A549 (cell line): ENCODE data around the gene AHR. TPM values are rescaled to one million over a fixed set of nuclear protein-coding genes. Genes with fewer than 3 reads are reported as not detected.
"Not testable (repeated sequence)": the region's sequence is repeated elsewhere in the genome, so short reads cannot be mapped to it uniquely, and the experiment has no call there.

ENCODE experiments used
- ATAC-seq, 2 experiments: fragments of 200-7000 bp in 1 of 2; fragments of >200 bp in 1 of 2; cut with Nextera tagmentation in 1 of 2; cut with Tn5 transposase in 1 of 2; 3 replicates each; pipeline versions ENCODE4 v1.8.0 to v1.9.1; 2018 to 2020; ENCODE audit warnings: mild to moderate bottlenecking in 1 of 2, moderate library complexity in 1 of 2
- CTCF ChIA-PET: fragments of 300-600 bp; sonication (Branson Sonifier 250); formaldehyde crosslinking; extraction: SDS; loops from one replicate; lab custom pipeline; 2021; ENCODE audit warnings: antibody characterized with exemption, inconsistent platforms; lab: Yijun Ruan, JAX
- POLR2A ChIA-PET: fragments of 350-600 bp; formaldehyde crosslinking; extraction: SDS; loops from one replicate; lab custom pipeline; 2021; ENCODE audit warnings: antibody characterized with exemption, inconsistent platforms; lab: Yijun Ruan, JAX
- DNase-seq, 2 experiments: peaks; one replicate each; pipeline versions ENCODE4 v3.0.0 to v3.0.0-alpha.2; 2011 to 2016; ENCODE audit warnings: low read depth in 1 of 2, low spot score in 1 of 2
- FAIRE-seq: peaks from 2 replicates; lab custom pipeline; 2011; peaks lifted over from hg19 to GRCh38; lab: Jason Lieb, UNC
- H3K27ac ChIP-seq, 2 experiments: fragments of >200 bp; sonication (Bioruptor Twin); formaldehyde crosslinking; 3 replicates each; pipeline ENCODE4 v1.5.1; 2016 to 2017
- H3K4me1 ChIP-seq: fragments of >200 bp; sonication (Bioruptor Twin); formaldehyde crosslinking; 3 replicates; pipeline ENCODE4 v1.6.1; 2016
- H3K4me2 ChIP-seq: fragments of >200 bp; sonication (Bioruptor Twin); formaldehyde crosslinking; 3 replicates; pipeline ENCODE4 v1.6.1; 2016
- H3K4me3 ChIP-seq: fragments of >200 bp; sonication (Bioruptor Twin); formaldehyde crosslinking; 3 replicates; pipeline ENCODE4 v1.5.1; 2016
- H3K9me3 ChIP-seq: fragments of >200 bp; sonication (Bioruptor Twin); formaldehyde crosslinking; 3 replicates; pipeline ENCODE4 v1.6.1; 2016
- BHLHE40 ChIP-seq: IDR thresholded peaks from 2 replicates; pipeline ENCODE4 v1.6.1; 2012; ENCODE audit warnings: low read depth, low read length, inconsistent platforms
- CBX2 ChIP-seq: fragments of 200-600 bp; sonication (generic); IDR thresholded peaks from 2 replicates; pipeline ENCODE4 v1.6.1; 2016; ENCODE audit warnings: low read depth, mild to moderate bottlenecking, borderline replicate concordance
- CBX8 ChIP-seq: fragments of 200-600 bp; sonication (generic); IDR thresholded peaks from 2 replicates; pipeline ENCODE4 v1.6.1; 2016
- CHD2 ChIP-seq: fragments of 150-350 bp; IDR thresholded peaks from 2 replicates; pipeline ENCODE4 v1.6.1; 2014; ENCODE audit warnings: low read length; ENCODE audit not compliant: partially characterized antibody
- EHF ChIP-seq: fragments of 250-450 bp; sonication (Bioruptor Pico); IDR thresholded peaks from 2 replicates; pipeline ENCODE4 v1.5.0; 2020; ENCODE audit warnings: mild to moderate bottlenecking
- ESRRA ChIP-seq: fragments of 150-350 bp; IDR thresholded peaks from 2 replicates; pipeline ENCODE4 v1.6.1; 2014; ENCODE audit warnings: mild to moderate bottlenecking, low read length, borderline replicate concordance
- FOSL2 ChIP-seq, 2 experiments: fragments of 450-650 bp in 1 of 2; fragments of >200 bp in 1 of 2; sonication (Bioruptor Twin) in 1 of 2; formaldehyde crosslinking; IDR thresholded peaks; 2 replicates each; pipeline versions ENCODE4 v1.5.0 to v1.6.1; 2016 to 2020; ENCODE audit warnings: mild to moderate bottlenecking in 1 of 2, moderate library complexity in 1 of 2
- GATA3 ChIP-seq: IDR thresholded peaks from 2 replicates; pipeline ENCODE4 v1.6.1; 2012; ENCODE audit warnings: borderline replicate concordance
- KDM1A ChIP-seq: fragments of 200-600 bp; sonication (generic); IDR thresholded peaks from 2 replicates; pipeline ENCODE4 v1.6.1; 2016; ENCODE audit warnings: low read depth, mild to moderate bottlenecking
- KDM5A ChIP-seq: fragments of 200-600 bp; sonication (generic); IDR thresholded peaks from 2 replicates; pipeline ENCODE4 v1.6.1; 2016; ENCODE audit warnings: antibody characterized with exemption, mild to moderate bottlenecking
- NPAS2 ChIP-seq: fragments of 250-450 bp; sonication (Bioruptor Pico); IDR thresholded peaks from 2 replicates; pipeline ENCODE4 v1.8.0; 2022; ENCODE audit warnings: mild to moderate bottlenecking, moderate library complexity, borderline replicate concordance
- RARB ChIP-seq: fragments of 250-450 bp; sonication (Bioruptor Pico); IDR thresholded peaks from 2 replicates; pipeline ENCODE4 v1.8.0; 2021; ENCODE audit warnings: mild to moderate bottlenecking, moderate library complexity
- ZFP36 ChIP-seq: fragments of 450-650 bp; IDR thresholded peaks from 2 replicates; pipeline ENCODE4 v1.6.1; 2014; ENCODE audit warnings: borderline replicate concordance; ENCODE audit not compliant: partially characterized antibody
- WGBS: methylation state at CpG from one replicate; pipeline ENCODE4 v1.1.6; 2017; ENCODE audit errors: missing lambda C conversion rate; 5-methylcytosine and 5-hydroxymethylcytosine counted together
- polyA plus RNA-seq, 4 experiments: library from polyadenylated mRNA; depleted of rRNA in 3 of 4; stranded (reverse); fragments of >200 nt; fragmentation: RNase III in 1 of 4; extraction: RNeasy Plus Mini Kit Qiagen cat#74134 plus additional on column Dnase treatment in 1 of 4; gene quantifications; 2 replicates in 3 of 4; 3 replicates in 1 of 4; pipeline ENCODE4 v1.2.3, GENCODE V29; 2011 to 2017
- small RNA-seq, 6 experiments: library from RNA; depleted of rRNA; stranded (forward); fragments of <200 nt; gene quantifications; one replicate each; pipeline ENCODE3, GENCODE V24; 2012
- TF ChIP-seq, protein P1 (sequence below): fragments of 200-600 bp; sonication (generic); IDR thresholded peaks from 2 replicates; pipeline ENCODE4 v1.6.1; 2016; ENCODE audit warnings: antibody characterized with exemption, mild to moderate bottlenecking, moderate library complexity
- TF ChIP-seq, protein P2 (sequence below): IDR thresholded peaks from 2 replicates; pipeline ENCODE4 v1.6.1; 2012

AHR gene
- polyA plus RNA-seq, 2 of the 4 experiments (the other 2 are of a cell fraction), result 9.1 to 14.3 TPM

DNA sequence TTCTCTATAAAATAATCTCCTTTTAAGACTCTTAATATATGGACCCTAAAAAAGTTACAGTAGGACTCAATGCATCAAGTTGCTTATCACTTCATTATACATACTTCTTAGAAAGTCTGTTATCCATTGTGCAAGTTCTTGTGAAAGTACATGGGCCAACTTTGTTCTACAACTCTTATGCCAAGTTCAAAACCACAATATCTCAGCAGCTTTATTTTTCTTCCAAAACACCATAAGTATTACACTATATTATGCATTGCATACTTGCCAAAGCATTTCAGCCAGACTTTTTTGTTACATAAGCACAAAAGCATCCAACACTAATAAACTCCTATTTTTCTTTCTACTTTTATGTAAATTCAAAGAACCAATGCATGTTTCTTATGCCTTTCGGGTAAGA is 94.4 kb downstream of the AHR start:
- Histone ChIP-seq H3K27ac (no peak overlapping the region), H3K9me3 (peaks cover 35% of the 10 kb centered on the region), H3K4me2 (no peak overlapping the region), H3K4me3 (no peak overlapping the region), H3K4me1 (no peaks in the 10 kb centered on the region)
- ChIA-PET POLR2A (no interaction called here), CTCF (interaction anchor here (0.9 kb wide), 1 partner anchor 10 kb away, joined by 3 read pairs; no protein-coding TSS in a partner anchor)
- no peak for FAIRE-seq
- TF ChIP-seq FOSL2 (IDR thresholded peaks at IDR 0.05) (no peak), FOSL2 (CRISPR knock-in tag; IDR thresholded peaks at IDR 0.05) (no peak), BHLHE40 (no peak), KDM1A (no peak), CHD2 (no peak), CBX2 (no peak), ESRRA (no peak), KDM5A (no peak), RARB (CRISPR knock-in tag) (no peak), EHF (CRISPR knock-in tag) (no peak), NPAS2 (no peak), CBX8 (no peak), GATA3 (no peak)
- TF ChIP-seq, protein P1, sequence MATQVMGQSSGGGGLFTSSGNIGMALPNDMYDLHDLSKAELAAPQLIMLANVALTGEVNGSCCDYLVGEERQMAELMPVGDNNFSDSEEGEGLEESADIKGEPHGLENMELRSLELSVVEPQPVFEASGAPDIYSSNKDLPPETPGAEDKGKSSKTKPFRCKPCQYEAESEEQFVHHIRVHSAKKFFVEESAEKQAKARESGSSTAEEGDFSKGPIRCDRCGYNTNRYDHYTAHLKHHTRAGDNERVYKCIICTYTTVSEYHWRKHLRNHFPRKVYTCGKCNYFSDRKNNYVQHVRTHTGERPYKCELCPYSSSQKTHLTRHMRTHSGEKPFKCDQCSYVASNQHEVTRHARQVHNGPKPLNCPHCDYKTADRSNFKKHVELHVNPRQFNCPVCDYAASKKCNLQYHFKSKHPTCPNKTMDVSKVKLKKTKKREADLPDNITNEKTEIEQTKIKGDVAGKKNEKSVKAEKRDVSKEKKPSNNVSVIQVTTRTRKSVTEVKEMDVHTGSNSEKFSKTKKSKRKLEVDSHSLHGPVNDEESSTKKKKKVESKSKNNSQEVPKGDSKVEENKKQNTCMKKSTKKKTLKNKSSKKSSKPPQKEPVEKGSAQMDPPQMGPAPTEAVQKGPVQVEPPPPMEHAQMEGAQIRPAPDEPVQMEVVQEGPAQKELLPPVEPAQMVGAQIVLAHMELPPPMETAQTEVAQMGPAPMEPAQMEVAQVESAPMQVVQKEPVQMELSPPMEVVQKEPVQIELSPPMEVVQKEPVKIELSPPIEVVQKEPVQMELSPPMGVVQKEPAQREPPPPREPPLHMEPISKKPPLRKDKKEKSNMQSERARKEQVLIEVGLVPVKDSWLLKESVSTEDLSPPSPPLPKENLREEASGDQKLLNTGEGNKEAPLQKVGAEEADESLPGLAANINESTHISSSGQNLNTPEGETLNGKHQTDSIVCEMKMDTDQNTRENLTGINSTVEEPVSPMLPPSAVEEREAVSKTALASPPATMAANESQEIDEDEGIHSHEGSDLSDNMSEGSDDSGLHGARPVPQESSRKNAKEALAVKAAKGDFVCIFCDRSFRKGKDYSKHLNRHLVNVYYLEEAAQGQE, result no peak
- TF ChIP-seq, protein P2, sequence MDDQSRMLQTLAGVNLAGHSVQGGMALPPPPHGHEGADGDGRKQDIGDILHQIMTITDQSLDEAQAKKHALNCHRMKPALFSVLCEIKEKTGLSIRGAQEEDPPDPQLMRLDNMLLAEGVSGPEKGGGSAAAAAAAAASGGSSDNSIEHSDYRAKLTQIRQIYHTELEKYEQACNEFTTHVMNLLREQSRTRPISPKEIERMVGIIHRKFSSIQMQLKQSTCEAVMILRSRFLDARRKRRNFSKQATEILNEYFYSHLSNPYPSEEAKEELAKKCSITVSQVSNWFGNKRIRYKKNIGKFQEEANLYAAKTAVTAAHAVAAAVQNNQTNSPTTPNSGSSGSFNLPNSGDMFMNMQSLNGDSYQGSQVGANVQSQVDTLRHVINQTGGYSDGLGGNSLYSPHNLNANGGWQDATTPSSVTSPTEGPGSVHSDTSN, result no peak
- 89% methylated on average over 1 of the region's 1 CpG for WGBS
- no peak for ATAC-seq
- no peak for DNase-seq

DNA sequence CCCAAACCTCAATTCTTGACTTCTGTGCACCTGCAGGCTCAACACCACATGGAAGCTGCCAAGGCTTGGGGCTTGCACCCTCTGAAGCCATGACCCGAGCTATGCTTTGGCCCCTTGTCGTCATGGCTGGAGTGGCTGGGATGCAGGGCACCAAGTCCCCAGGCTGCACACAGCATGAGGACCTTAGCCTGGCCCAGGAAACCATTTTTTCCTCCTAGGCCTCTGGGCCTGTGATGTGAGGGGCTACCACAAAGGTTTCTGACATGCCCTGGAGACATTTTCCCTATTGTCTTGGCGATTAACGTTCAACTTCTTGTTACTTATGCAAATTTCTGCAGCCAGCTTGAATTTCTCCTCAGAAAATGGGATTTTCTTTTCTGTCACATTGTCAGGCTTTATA is 96.1 kb downstream of the AHR start:
- H3K4me2 ChIP-seq, H3K4me3 ChIP-seq, FAIRE-seq, DNase-seq, ATAC-seq, H3K4me1 ChIP-seq, POLR2A ChIA-PET, H3K27ac ChIP-seq: not testable (repeated sequence)
- peak; percentile 97 for TF ChIP-seq ZFP36
- H3K9me3 ChIP-seq, result peaks cover 35% of the 10 kb centered on the region
- CTCF ChIA-PET, result interaction anchor here (0.6 to 1.0 kb wide), 2 partner anchors 18 to 123 kb away, joined by 3 read pairs; no protein-coding TSS in a partner anchor
- WGBS, result 31% methylated on average over 3 of the region's 4 CpGs

Small RNAs within 50 kb of the gene (small RNA-seq; reads per million reads assigned to genes)
- 0 reads per million in 6 experiments for gene RF00092
